Measurements from ENCODE around the gene KRT5.

The KRT5 gene

DNA sequence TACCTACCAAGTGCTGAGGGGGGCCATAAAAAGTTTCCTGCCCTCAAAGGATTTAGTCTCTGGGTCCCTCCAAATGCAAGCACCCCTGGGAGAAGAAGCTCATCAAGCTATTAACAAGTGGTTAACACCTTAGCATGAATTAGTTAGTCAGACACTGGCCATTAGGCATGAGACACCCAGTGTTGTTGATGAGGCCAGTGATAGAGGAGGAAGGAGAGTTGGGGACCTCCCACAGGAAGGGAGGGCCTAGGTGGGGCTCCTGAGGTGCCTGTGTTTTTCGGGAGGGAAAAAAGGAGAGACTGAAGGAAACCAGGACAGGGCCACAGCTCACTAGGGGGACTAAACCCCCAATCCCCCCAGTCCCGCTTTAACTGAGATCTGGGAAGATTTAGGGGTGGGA lies 37.3 kb upstream of the KRT5 start:
- ATAC-seq = no peak
- TF ChIP-seq SNAI2 (CRISPR knock-in tag; IDR thresholded peaks at IDR 0.05) = no peak
- no peak for TF ChIP-seq OSR1 (CRISPR knock-in tag; IDR thresholded peaks at IDR 0.05)
- no peak for TF ChIP-seq TOX (CRISPR knock-in tag; IDR thresholded peaks at IDR 0.05; ENCODE audit: borderline replicate concordance)
- no peak for TF ChIP-seq CSDC2 (CRISPR knock-in tag; IDR thresholded peaks at IDR 0.05)

DNA sequence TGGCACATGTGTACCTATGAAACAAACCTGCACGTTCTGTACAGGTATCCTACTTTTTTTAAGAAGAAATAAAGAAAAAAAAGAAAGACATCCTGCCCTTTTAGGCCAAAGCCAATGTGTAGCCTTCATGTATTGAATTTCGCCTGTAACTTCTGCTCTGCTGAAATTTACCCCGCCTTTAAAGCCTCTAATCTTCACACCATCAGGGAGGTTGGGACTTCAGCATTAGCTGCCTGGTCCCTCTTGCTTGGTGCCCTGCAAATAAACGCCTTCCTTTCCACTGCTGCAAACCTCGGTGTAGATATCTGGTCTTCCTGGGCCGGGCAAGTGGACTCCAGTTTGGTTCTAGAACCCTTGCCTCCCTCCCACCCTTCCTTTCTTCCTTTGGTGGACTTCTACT lies 35.4 kb upstream of the KRT5 start:
- no peak for ATAC-seq
- no peak for TF ChIP-seq ISL1 (CRISPR knock-in tag; IDR thresholded peaks at IDR 0.05)
- TF ChIP-seq, protein P1, sequence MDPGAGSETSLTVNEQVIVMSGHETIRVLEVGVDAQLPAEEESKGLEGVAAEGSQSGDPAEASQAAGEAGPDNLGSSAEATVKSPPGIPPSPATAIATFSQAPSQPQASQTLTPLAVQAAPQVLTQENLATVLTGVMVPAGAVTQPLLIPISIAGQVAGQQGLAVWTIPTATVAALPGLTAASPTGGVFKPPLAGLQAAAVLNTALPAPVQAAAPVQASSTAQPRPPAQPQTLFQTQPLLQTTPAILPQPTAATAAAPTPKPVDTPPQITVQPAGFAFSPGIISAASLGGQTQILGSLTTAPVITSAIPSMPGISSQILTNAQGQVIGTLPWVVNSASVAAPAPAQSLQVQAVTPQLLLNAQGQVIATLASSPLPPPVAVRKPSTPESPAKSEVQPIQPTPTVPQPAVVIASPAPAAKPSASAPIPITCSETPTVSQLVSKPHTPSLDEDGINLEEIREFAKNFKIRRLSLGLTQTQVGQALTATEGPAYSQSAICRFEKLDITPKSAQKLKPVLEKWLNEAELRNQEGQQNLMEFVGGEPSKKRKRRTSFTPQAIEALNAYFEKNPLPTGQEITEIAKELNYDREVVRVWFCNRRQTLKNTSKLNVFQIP (CRISPR knock-in tag; IDR thresholded peaks at IDR 0.05; ENCODE audit: borderline replicate concordance, low read depth) = no peak
- TF ChIP-seq RARB (CRISPR knock-in tag; IDR thresholded peaks at IDR 0.05) = no peak
- TF ChIP-seq ESRRG (CRISPR knock-in tag; IDR thresholded peaks at IDR 0.05) = no peak
- no peak for TF ChIP-seq SNAI2 (CRISPR knock-in tag; IDR thresholded peaks at IDR 0.05)
- TF ChIP-seq GLIS3 (CRISPR knock-in tag; IDR thresholded peaks at IDR 0.05) = no peak
- no peak for TF ChIP-seq PPARA (CRISPR knock-in tag; IDR thresholded peaks at IDR 0.05; ENCODE audit: borderline replicate concordance)
- TF ChIP-seq TOX (CRISPR knock-in tag; IDR thresholded peaks at IDR 0.05; ENCODE audit: borderline replicate concordance) = no peak
- no peak for TF ChIP-seq TCF4 (CRISPR knock-in tag; IDR thresholded peaks at IDR 0.05; ENCODE audit: borderline replicate concordance)
- no peak for TF ChIP-seq ZFP3 (CRISPR knock-in tag; IDR thresholded peaks at IDR 0.05)
- TF ChIP-seq, protein P2, sequence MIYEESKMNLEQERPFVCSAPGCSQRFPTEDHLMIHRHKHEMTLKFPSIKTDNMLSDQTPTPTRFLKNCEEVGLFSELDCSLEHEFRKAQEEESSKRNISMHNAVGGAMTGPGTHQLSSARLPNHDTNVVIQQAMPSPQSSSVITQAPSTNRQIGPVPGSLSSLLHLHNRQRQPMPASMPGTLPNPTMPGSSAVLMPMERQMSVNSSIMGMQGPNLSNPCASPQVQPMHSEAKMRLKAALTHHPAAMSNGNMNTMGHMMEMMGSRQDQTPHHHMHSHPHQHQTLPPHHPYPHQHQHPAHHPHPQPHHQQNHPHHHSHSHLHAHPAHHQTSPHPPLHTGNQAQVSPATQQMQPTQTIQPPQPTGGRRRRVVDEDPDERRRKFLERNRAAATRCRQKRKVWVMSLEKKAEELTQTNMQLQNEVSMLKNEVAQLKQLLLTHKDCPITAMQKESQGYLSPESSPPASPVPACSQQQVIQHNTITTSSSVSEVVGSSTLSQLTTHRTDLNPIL (CRISPR knock-in tag; IDR thresholded peaks at IDR 0.05; ENCODE audit: low read depth) = no peak
- TF ChIP-seq CSDC2 (CRISPR knock-in tag; IDR thresholded peaks at IDR 0.05) = no peak
- no peak for TF ChIP-seq ARNTL (CRISPR knock-in tag; IDR thresholded peaks at IDR 0.05; ENCODE audit: borderline replicate concordance, low read depth)
- no peak for TF ChIP-seq ZC3H10 (CRISPR knock-in tag; IDR thresholded peaks at IDR 0.05)
- no peak for TF ChIP-seq OSR1 (CRISPR knock-in tag; IDR thresholded peaks at IDR 0.05)
- no peak for TF ChIP-seq ZNF8 (CRISPR knock-in tag; IDR thresholded peaks at IDR 0.05)

DNA sequence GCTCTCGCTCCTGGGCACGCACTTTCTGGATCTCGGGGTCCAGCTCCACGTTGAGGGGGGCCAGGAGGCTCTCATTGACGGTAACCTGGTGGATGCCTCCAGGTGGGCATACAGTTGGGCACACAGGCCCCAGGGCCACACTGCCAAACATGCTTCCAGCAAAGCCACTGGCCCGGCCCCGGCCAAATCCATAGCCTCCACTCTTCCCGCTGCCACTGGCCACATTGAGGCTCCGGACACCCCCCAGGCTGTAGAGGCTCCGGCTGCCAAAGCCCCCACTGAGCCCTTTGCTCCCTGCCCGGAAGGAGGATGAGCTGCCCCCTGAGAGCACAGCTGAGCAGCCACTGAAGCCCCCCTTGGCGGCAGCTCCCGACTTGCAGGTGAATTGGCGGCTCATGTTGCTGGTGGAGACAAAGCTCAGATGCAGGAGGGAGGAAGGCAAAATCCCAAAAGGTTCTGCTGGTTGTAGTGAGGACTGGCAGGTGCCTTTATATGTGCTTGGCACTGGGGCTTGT lies 32.5 kb upstream of the KRT5 start, which contains the start of gene KRT71:
Gene KRT71 (minus strand): TSS at position 465 of the 515 bp plus-strand sequence. CDS start 68 bp downstream, at position 397.
- ATAC-seq = no peak
- TF ChIP-seq ZNF70 (CRISPR knock-in tag; IDR thresholded peaks at IDR 0.05) (no peak), CSRNP3 (CRISPR knock-in tag; IDR thresholded peaks at IDR 0.05) (no peak), ZNF8 (CRISPR knock-in tag; IDR thresholded peaks at IDR 0.05) (no peak), TOX (CRISPR knock-in tag; IDR thresholded peaks at IDR 0.05; ENCODE audit: borderline replicate concordance) (no peak), TCF4 (CRISPR knock-in tag; IDR thresholded peaks at IDR 0.05; ENCODE audit: borderline replicate concordance) (no peak)

- no peak for TF ChIP-seq ZFP3 (CRISPR knock-in tag; IDR thresholded peaks at IDR 0.05)
- TF ChIP-seq TOX (CRISPR knock-in tag; IDR thresholded peaks at IDR 0.05; ENCODE audit: borderline replicate concordance) = no peak
- TF ChIP-seq TSHZ2 (CRISPR knock-in tag; IDR thresholded peaks at IDR 0.05) = no peak
- TF ChIP-seq ZNF8 (CRISPR knock-in tag; IDR thresholded peaks at IDR 0.05) = no peak
- TF ChIP-seq ZNF70 (CRISPR knock-in tag; IDR thresholded peaks at IDR 0.05) = no peak
- no peak for TF ChIP-seq ESRRG (CRISPR knock-in tag; IDR thresholded peaks at IDR 0.05)
- no peak for TF ChIP-seq PPARA (CRISPR knock-in tag; IDR thresholded peaks at IDR 0.05; ENCODE audit: borderline replicate concordance)
- TF ChIP-seq TCF4 (CRISPR knock-in tag; IDR thresholded peaks at IDR 0.05; ENCODE audit: borderline replicate concordance) = no peak
- TF ChIP-seq BACH2 (CRISPR knock-in tag; IDR thresholded peaks at IDR 0.05; ENCODE audit: borderline replicate concordance) = no peak
- no peak for TF ChIP-seq RARB (CRISPR knock-in tag; IDR thresholded peaks at IDR 0.05)
- no peak for ATAC-seq
Observed at GRCh38 chr12:52552055-52552454, 31.9 kb upstream of the KRT5 start.

All from SK-N-SH treated with all-trans-retinoic acid at 6 μM for 48 hours (cell line).